IMR-90 (cell line): Measurements from ENCODE around the gene TMEM168. TPM values are rescaled to one million over a fixed set of nuclear protein-coding genes. Genes with fewer than 3 reads are reported as not detected.

Experiments
- ATAC-seq: fragments of 200-7000 bp; cut with Tn5 transposase; 2 replicates; pipeline ENCODE4 v1.9.1; 2020; ENCODE audit warnings: low read depth, mild to moderate bottlenecking, moderate library complexity
- BruUV-seq: library from RNA; stranded (reverse); fragments of 400-500 nt; replicated peaks from 2 replicates; lab custom pipeline; 2021; lab: Mats Ljungman, UMichigan
- CTCF ChIA-PET: fragments of 300-600 bp; formaldehyde crosslinking; extraction: SDS; loops from one replicate; lab custom pipeline; 2021; ENCODE audit warnings: antibody characterized with exemption; lab: Yijun Ruan, JAX
- POLR2A ChIA-PET: fragments of 300-600 bp; sonication (Branson Sonifier 250); formaldehyde crosslinking; loops from one replicate; lab custom pipeline; 2022; ENCODE audit warnings: antibody characterized with exemption; ENCODE audit not compliant: unreplicated experiment; lab: Charles Lee
- DNase-seq: peaks from one replicate; pipeline ENCODE4 v3.0.0; 2013
- H2AFZ ChIP-seq: replicated peaks from 2 replicates; pipeline ENCODE3; 2013; ENCODE audit warnings: low read length, mild to moderate bottlenecking; ENCODE audit not compliant: poor library complexity
- H2AK5ac ChIP-seq: 2 replicates; pipeline ENCODE4 v1.6.1; 2013; ENCODE audit warnings: low read depth, low read length, inconsistent platforms
- H2AK9ac ChIP-seq: replicated peaks from 2 replicates; pipeline ENCODE3; 2013; ENCODE audit warnings: mild to moderate bottlenecking, low read depth, low read length, moderate library complexity; ENCODE audit not compliant: poor library complexity
- H2BK120ac ChIP-seq: 2 replicates; pipeline ENCODE4 v1.6.1; 2013; ENCODE audit warnings: low read depth, low read length, inconsistent platforms
- H2BK15ac ChIP-seq: 3 replicates; pipeline ENCODE4 v1.6.1; 2013; ENCODE audit warnings: low read depth, low read length, inconsistent platforms
- H2BK20ac ChIP-seq: 2 replicates; pipeline ENCODE4 v1.6.1; 2013; ENCODE audit warnings: low read depth, mild to moderate bottlenecking, inconsistent platforms, low read length, moderate library complexity
- H2BK5ac ChIP-seq: 2 replicates; pipeline ENCODE4 v1.6.1; 2013; ENCODE audit warnings: mild to moderate bottlenecking, low read depth, low read length, inconsistent platforms; ENCODE audit not compliant: poor library complexity, severe bottlenecking
- H3K14ac ChIP-seq: replicated peaks from 2 replicates; pipeline ENCODE4 v1.6.1; 2013; ENCODE audit warnings: low read depth, low read length, inconsistent platforms
- H3K18ac ChIP-seq: 2 replicates; pipeline ENCODE4 v1.6.1; 2013; ENCODE audit warnings: low read depth, low read length, control low read depth
- H3K23ac ChIP-seq: 2 replicates; pipeline ENCODE4 v1.6.1; 2013; ENCODE audit warnings: low read depth, low read length, inconsistent platforms
- H3K27ac ChIP-seq: 2 replicates; pipeline ENCODE4 v1.5.1; 2013; ENCODE audit warnings: mild to moderate bottlenecking, control low read depth, low read length; ENCODE audit not compliant: insufficient read depth
- H3K27me3 ChIP-seq: 2 replicates; pipeline ENCODE4 v1.6.1; 2013; ENCODE audit warnings: low read length; ENCODE audit not compliant: control insufficient read depth, insufficient read depth
- H3K36me3 ChIP-seq: 2 replicates; pipeline ENCODE4 v1.6.1; 2013; ENCODE audit warnings: low read length, mixed read lengths; ENCODE audit not compliant: control insufficient read depth, insufficient read depth
- H3K4ac ChIP-seq: 2 replicates; pipeline ENCODE4 v1.6.1; 2013; ENCODE audit warnings: low read depth, low read length, inconsistent platforms
- H3K4me1 ChIP-seq: 2 replicates; pipeline ENCODE4 v1.6.1; 2013; ENCODE audit warnings: low read length, mixed read lengths; ENCODE audit not compliant: control insufficient read depth, insufficient read depth
- H3K4me2 ChIP-seq: 2 replicates; pipeline ENCODE4 v1.6.1; 2013; ENCODE audit warnings: low read depth, mild to moderate bottlenecking, control low read depth, low read length, moderate library complexity
- H3K4me3 ChIP-seq: 2 replicates; pipeline ENCODE4 v1.5.1; 2013; ENCODE audit warnings: low read depth, mild to moderate bottlenecking, control low read depth, low read length, moderate library complexity; ENCODE audit not compliant: insufficient read depth
- H3K56ac ChIP-seq: 2 replicates; pipeline ENCODE4 v1.6.1; 2013; ENCODE audit warnings: low read length, inconsistent platforms; ENCODE audit not compliant: insufficient read depth; ENCODE audit errors: extremely low read depth
- H3K79me1 ChIP-seq, 2 experiments: 2 replicates each; pipeline ENCODE4 v1.6.1; 2013; ENCODE audit warnings: low read length in 2 of 2, inconsistent platforms in 1 of 2, low read depth in 1 of 2
- H3K9ac ChIP-seq: 2 replicates; pipeline ENCODE4 v1.6.1; 2013; ENCODE audit warnings: low read depth, low read length, control low read depth
- H3K9me1 ChIP-seq: 2 replicates; pipeline ENCODE4 v1.6.1; 2013; ENCODE audit warnings: low read length, inconsistent platforms; ENCODE audit not compliant: insufficient read depth
- H3K9me3 ChIP-seq: 2 replicates; pipeline ENCODE4 v1.6.1; 2013; ENCODE audit warnings: low read length; ENCODE audit not compliant: control insufficient read depth, insufficient read depth
- H4K20me1 ChIP-seq: 2 replicates; pipeline ENCODE4 v1.6.1; 2013; ENCODE audit warnings: low read length, inconsistent platforms; ENCODE audit not compliant: insufficient read depth
- H4K5ac ChIP-seq: 2 replicates; pipeline ENCODE4 v1.6.1; 2013; ENCODE audit warnings: mild to moderate bottlenecking, low read depth, low read length, control low read depth
- H4K8ac ChIP-seq, 2 experiments: 2 replicates each; pipeline ENCODE4 v1.6.1; 2013; ENCODE audit warnings: low read depth in 2 of 2, low read length in 2 of 2, control low read depth in 1 of 2, inconsistent platforms in 1 of 2
- H4K91ac ChIP-seq: 2 replicates; pipeline ENCODE4 v1.6.1; 2013; ENCODE audit warnings: low read depth, low read length, inconsistent platforms; ENCODE audit not compliant: insufficient read depth
- CHD1 ChIP-seq: IDR thresholded peaks from 2 replicates; pipeline ENCODE4 v1.6.1; 2012; ENCODE audit warnings: low read depth, low read length, improper control_type of control experiment
- ELK1 ChIP-seq: fragments of 150-350 bp; IDR thresholded peaks from 2 replicates; pipeline ENCODE4 v1.6.1; 2016; ENCODE audit warnings: low read depth, mild to moderate bottlenecking, low read length, moderate library complexity, borderline replicate concordance
- MAFK ChIP-seq: IDR thresholded peaks from 2 replicates; pipeline ENCODE4 v1.6.1; 2012; ENCODE audit warnings: low read depth, low read length, improper control_type of control experiment
- MXI1 ChIP-seq: IDR thresholded peaks from 2 replicates; pipeline ENCODE4 v1.6.1; 2012; ENCODE audit warnings: low read depth, mild to moderate bottlenecking, low read length, moderate library complexity, borderline replicate concordance
- POLR2A ChIP-seq: IDR thresholded peaks from 2 replicates; pipeline ENCODE4 v1.6.1; 2012; ENCODE audit warnings: mild to moderate bottlenecking, low read depth, low read length
- RAD21 ChIP-seq: IDR thresholded peaks from 2 replicates; pipeline ENCODE4 v1.6.1; 2012; ENCODE audit warnings: low read length, improper control_type of control experiment
- RCOR1 ChIP-seq: IDR thresholded peaks from 2 replicates; pipeline ENCODE4 v1.6.1; 2012; ENCODE audit warnings: mild to moderate bottlenecking, low read length, improper control_type of control experiment; ENCODE audit not compliant: insufficient replicate concordance
- RFX5 ChIP-seq: IDR thresholded peaks from 2 replicates; pipeline ENCODE4 v1.8.0; 2012; ENCODE audit warnings: low read depth, mild to moderate bottlenecking, low read length, moderate library complexity
- SMC3 ChIP-seq: fragments of 150-350 bp; IDR thresholded peaks from 2 replicates; pipeline ENCODE4 v1.6.1; 2016; ENCODE audit warnings: low read depth, mild to moderate bottlenecking, antibody characterized with exemption, low read length, moderate library complexity
- USF2 ChIP-seq: fragments of 150-350 bp; IDR thresholded peaks from 2 replicates; pipeline ENCODE4 v1.6.1; 2017; ENCODE audit warnings: mild to moderate bottlenecking, antibody characterized with exemption, low read length, low read depth
- dilution Hi-C: fragments of 300-500 bp; cut with HindIII; formaldehyde crosslinking; loops from one replicate; pipeline ENCODE4 v1.14.3; 2018; ENCODE audit warnings: low sequenced_read_pairs; ENCODE audit not compliant: unreplicated experiment
- in situ Hi-C: fragments of 300-500 bp; cut with MboI; formaldehyde crosslinking; loops from 3 replicates; pipeline ENCODE4 v1.14.3; 2019; ENCODE audit warnings: low sequenced_read_pairs, inconsistent platforms, mixed read lengths
- intact Hi-C: fragments of 100-400 bp; cut with micrococcal nuclease; formaldehyde crosslinking; loops from 2 replicates; pipeline ENCODE4 v1.10.0; 2022
- polyA plus RNA-seq, 3 experiments: library from polyadenylated mRNA; depleted of rRNA; stranded (reverse); fragments of >200 nt; gene quantifications; 2 replicates each; pipeline ENCODE4 v1.2.3, GENCODE V29; 2012; ENCODE audit warnings: low replicate concordance in 1 of 3
- total RNA-seq: library from RNA; depleted of rRNA; stranded (reverse); fragments of >200 nt; gene quantifications from 2 replicates; pipeline ENCODE4 v1.2.3, GENCODE V29; 2012

Gene TMEM168
- total and polyA plus RNA-seq, 2 of the 4 experiments (the other 2 are of a cell fraction) = 17.7 to 22.9 TPM

GRCh38 chr7:112763996-112764395 is 26.2 kb downstream of the TMEM168 start:
- no peak overlapping the region for H3K18ac ChIP-seq
- no TSS peak for BruUV-seq
- no peaks in the 10 kb centered on the region for H3K79me1 ChIP-seq
- CTCF ChIA-PET = no interaction called here
- H3K4me2 ChIP-seq = no peak overlapping the region
- no peak overlapping the region for H3K56ac ChIP-seq
- H4K5ac ChIP-seq = no peak overlapping the region
- dilution Hi-C loops (no loop called here), intact Hi-C loops (no loop called here), in situ Hi-C loops (no loop called here)
- H3K4me3 ChIP-seq = no peak overlapping the region
- ATAC-seq (no peak), DNase-seq (no peak)
- H3K36me3 ChIP-seq = no peaks in the 10 kb centered on the region
- no peaks in the 10 kb centered on the region for H4K20me1 ChIP-seq
- TF ChIP-seq CHD1 = no peak
- no peak for TF ChIP-seq RFX5
- TF ChIP-seq MXI1 = no peak
- TF ChIP-seq RCOR1 = no peak
- no peak for TF ChIP-seq SMC3
- no peak for TF ChIP-seq POLR2A
- no peak for TF ChIP-seq ELK1
- no peak for TF ChIP-seq RAD21
- no peak for TF ChIP-seq USF2
- TF ChIP-seq MAFK = no peak
- H3K9me3 ChIP-seq = no peaks in the 10 kb centered on the region
- no peak overlapping the region for H2BK15ac ChIP-seq
- POLR2A ChIA-PET = no interaction called here
- H2BK20ac ChIP-seq = no peak overlapping the region
- no peak overlapping the region for H3K27ac ChIP-seq
- H2AFZ ChIP-seq = no peak overlapping the region
- no peak overlapping the region for H3K14ac ChIP-seq
- H3K4me1 ChIP-seq = no peaks in the 10 kb centered on the region
- no peak overlapping the region for H2BK120ac ChIP-seq
- no peak overlapping the region for H4K8ac ChIP-seq
- H3K9ac ChIP-seq = no peak overlapping the region
- H3K9me1 ChIP-seq = no peaks in the 10 kb centered on the region
- no peak overlapping the region for H3K23ac ChIP-seq
- no peak overlapping the region for H2BK5ac ChIP-seq
- no peak overlapping the region for H2AK9ac ChIP-seq
- no peaks in the 10 kb centered on the region for H3K27me3 ChIP-seq
- H2AK5ac ChIP-seq = no peak overlapping the region
- H4K91ac ChIP-seq = no peak overlapping the region
- no peak overlapping the region for H3K4ac ChIP-seq
